Uterus (tissue), 4 donors: Measurements from ENCODE around the gene SERPINA1. TPM values are rescaled to one million over a fixed set of nuclear protein-coding genes. Genes with fewer than 3 reads are reported as not detected.

Source experiments
- DNase-seq, 2 donors: peaks; one replicate each; pipeline ENCODE4 v3.0.0-alpha.2; 2019 to 2020
- H3K27ac ChIP-seq, 2 donors: fragments of 200-600 bp; sonication (generic); 1 replicate in 1 of 2; 2 replicates in 1 of 2; pipeline ENCODE4 v1.5.1; 2016 to 2018
- H3K27me3 ChIP-seq, 2 donors: fragments of 200-600 bp; sonication (generic); one replicate each; pipeline ENCODE4 v1.5.1; 2018 to 2019; ENCODE audit warnings: control low read depth in 1 of 2
- H3K36me3 ChIP-seq, 2 donors: fragments of 200-600 bp; sonication (generic); one replicate each; pipeline ENCODE4 v1.5.1; 2019; ENCODE audit warnings: control low read depth in 1 of 2
- H3K4me1 ChIP-seq, 2 donors: fragments of 200-600 bp; sonication (generic); one replicate each; pipeline ENCODE4 v1.5.1; 2018 to 2019; ENCODE audit warnings: control low read depth in 1 of 2
- H3K4me3 ChIP-seq, 2 donors: fragments of 200-600 bp; sonication (generic); 1 replicate in 1 of 2; 2 replicates in 1 of 2; pipeline ENCODE4 v1.5.1; 2018 to 2019; ENCODE audit warnings: mild to moderate bottlenecking in 1 of 2
- H3K9me3 ChIP-seq, 2 donors: fragments of 200-600 bp; sonication (generic); one replicate each; pipeline ENCODE4 v1.5.1; 2019; ENCODE audit warnings: control low read depth in 1 of 2
- POLR2A ChIP-seq, 2 donors: fragments of 450-650 bp; IDR thresholded peaks; one replicate each; pipeline ENCODE4 v1.6.1; 2016; ENCODE audit warnings: antibody characterized with exemption in 2 of 2, mild to moderate bottlenecking in 1 of 2, moderate library complexity in 1 of 2
- intact Hi-C: fragments of 100-400 bp; cut with DNase I; formaldehyde crosslinking; loops from one replicate; pipeline ENCODE4 v1.15.1; 2023; ENCODE audit warnings: low total_unique reads
- total RNA-seq, 4 donors: library from RNA; depleted of rRNA in 3 of 4; stranded (reverse); fragments of >200 nt in 3 of 4; gene quantifications; one replicate each; pipeline versions ENCODE4 v1.1.0 to v1.2.4, GENCODE V29; 2014 to 2023
- TF ChIP-seq, protein P1 (sequence below), 4 experiments: fragments of 200-600 bp in 2 of 4; fragments of 450-650 bp in 2 of 4; sonication (generic) in 2 of 4; IDR thresholded peaks; one replicate each; pipeline ENCODE4 v1.5.1; 2016 to 2019; ENCODE audit warnings: antibody characterized with exemption in 4 of 4, mild to moderate bottlenecking in 2 of 4, moderate library complexity in 1 of 4
- donor health status: DM: yes; HTN: yes; CAD: no.

The SERPINA1 gene
- total RNA-seq, 4 donors from 2014 or later: 0.88 to 6.6 (median 4.9) TPM; not detected in 1

DNA sequence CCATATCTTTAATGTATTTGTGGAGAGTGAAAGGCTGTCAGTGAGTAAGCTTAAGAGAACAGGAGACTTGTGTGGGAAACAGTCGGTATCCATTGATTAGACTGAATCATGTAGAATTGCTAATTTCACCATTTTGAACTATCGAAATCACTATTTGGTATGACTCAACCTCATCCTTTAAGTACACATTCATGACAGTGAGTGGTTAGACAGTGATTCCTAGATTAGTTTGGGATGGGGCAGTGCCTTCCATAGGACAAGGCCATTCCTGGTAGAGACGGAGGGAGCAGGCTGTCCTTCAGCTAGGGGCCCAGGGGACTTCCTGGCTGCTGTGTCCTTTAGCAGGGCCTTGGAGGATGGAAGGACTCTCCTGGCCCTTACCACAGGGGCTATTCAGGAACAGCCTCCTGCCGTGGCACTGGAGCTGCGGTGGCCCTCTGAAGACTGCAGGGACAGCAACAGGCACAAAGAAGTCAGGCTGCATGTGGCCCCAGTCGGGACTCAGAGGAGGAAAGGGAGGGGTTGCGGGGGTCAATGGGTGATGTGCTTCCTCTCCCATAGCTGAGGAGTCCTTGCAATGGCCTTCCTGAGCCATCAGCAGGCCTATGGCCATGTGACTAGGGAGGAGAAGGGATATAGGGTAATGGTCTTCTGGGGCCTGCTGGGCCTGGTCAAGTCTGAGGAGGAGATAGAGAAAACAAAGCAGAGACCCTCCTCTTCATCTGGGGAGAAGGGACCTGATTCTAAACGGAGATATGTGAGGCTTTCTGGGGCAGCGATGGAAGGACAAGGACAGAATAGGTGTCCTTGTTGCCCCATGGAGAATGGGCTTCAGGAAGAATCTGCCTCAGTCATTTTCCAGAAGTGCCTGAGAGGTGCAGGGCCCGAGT, 11.2 kb downstream of the SERPINA1 start:
- intact Hi-C loops: no loop called here
- no peak overlapping the region for H3K27ac ChIP-seq
- H3K9me3 ChIP-seq: no peaks in the 10 kb centered on the region
- H3K36me3 ChIP-seq: no peaks in the 10 kb centered on the region
- H3K4me3 ChIP-seq: no peak overlapping the region
- no peaks in the 10 kb centered on the region for H3K27me3 ChIP-seq
- TF ChIP-seq, protein P1, sequence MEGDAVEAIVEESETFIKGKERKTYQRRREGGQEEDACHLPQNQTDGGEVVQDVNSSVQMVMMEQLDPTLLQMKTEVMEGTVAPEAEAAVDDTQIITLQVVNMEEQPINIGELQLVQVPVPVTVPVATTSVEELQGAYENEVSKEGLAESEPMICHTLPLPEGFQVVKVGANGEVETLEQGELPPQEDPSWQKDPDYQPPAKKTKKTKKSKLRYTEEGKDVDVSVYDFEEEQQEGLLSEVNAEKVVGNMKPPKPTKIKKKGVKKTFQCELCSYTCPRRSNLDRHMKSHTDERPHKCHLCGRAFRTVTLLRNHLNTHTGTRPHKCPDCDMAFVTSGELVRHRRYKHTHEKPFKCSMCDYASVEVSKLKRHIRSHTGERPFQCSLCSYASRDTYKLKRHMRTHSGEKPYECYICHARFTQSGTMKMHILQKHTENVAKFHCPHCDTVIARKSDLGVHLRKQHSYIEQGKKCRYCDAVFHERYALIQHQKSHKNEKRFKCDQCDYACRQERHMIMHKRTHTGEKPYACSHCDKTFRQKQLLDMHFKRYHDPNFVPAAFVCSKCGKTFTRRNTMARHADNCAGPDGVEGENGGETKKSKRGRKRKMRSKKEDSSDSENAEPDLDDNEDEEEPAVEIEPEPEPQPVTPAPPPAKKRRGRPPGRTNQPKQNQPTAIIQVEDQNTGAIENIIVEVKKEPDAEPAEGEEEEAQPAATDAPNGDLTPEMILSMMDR (IDR thresholded peaks at IDR 0.05): no peak
- no peak for TF ChIP-seq POLR2A (IDR thresholded peaks at IDR 0.05)
- H3K4me1 ChIP-seq: no peaks in the 10 kb centered on the region
- DNase-seq: no peak

DNA sequence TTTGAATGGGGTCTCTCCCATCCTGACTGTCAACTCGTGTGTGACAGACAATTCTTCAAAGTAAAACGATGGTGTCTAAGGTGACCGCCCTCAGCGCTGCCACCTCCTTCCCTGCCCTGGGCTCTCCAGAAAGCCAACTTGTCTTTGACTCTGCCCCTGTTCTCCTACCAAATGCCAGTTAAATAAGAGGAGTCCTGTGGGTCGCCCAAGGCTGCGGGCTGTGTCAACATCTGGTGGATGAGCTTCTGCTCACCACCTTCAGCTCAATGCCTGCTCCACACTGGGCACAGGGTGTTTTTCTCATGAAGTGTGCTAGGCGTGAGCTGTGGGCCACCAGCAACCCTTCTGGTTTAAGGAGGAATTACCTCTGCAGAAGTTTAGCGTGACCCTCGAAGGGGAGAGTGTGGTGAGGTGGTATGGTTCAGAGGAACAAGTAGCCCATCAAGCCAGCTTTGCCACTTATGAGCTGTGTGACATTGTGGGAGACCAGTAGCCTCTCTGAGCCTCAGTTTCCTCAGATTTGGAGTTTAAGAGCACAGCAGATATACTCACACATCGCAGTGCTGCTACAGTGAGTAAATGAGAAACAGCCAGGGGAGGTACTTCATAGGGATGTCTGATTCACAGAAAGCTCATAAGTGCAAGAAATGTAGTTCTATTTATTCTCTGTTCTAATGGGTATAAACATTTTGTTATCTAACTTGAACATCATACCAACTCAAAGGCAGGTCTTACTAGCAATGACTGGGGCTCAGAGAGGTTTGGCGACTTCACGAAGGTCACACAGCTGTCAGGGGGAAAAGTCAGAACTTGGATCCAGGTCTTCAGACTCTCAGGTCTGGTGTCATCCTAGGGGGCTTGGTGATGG, 12.1 kb downstream of the SERPINA1 start:
- TF ChIP-seq POLR2A (IDR thresholded peaks at IDR 0.05): no peak
- TF ChIP-seq, protein P1 (IDR thresholded peaks at IDR 0.05): no peak
- intact Hi-C loops: no loop called here
- no peak for DNase-seq
- H3K4me3 ChIP-seq: no peak overlapping the region
- no peaks in the 10 kb centered on the region for H3K36me3 ChIP-seq
- H3K9me3 ChIP-seq: no peaks in the 10 kb centered on the region
- no peaks in the 10 kb centered on the region for H3K4me1 ChIP-seq
- H3K27me3 ChIP-seq: no peaks in the 10 kb centered on the region
- no peak overlapping the region for H3K27ac ChIP-seq

DNA sequence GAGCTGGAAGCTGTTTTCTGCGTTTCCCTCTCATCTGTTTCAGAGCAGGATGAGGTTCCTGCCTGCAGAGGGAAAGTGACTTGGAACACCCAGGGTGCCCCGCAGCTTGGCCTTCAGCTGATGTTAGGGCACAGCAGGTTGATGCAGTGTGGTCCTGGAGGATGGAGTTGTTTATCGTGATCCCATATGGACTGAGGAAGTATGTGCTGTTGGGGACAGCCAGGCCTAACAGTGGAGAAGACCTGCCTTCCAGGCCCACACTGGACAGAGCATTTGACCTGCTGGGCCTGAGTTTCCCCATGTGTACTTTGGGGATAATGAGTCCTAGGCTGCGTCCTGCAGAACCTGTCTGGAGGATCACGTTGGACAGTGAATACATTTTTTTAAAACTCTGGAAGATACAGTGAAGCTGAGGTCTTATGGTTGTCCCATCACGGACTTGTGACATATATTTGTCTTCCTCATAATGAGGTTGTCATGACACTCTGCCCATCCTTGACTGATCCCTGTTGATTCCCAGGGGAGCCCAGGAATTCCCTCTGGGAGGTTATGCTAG, 12.8 kb downstream of the SERPINA1 start:
- Histone ChIP-seq H3K4me1 (no peaks in the 10 kb centered on the region), H3K9me3 (no peaks in the 10 kb centered on the region), H3K27ac (no peak overlapping the region), H3K27me3 (no peaks in the 10 kb centered on the region), H3K36me3 (no peaks in the 10 kb centered on the region), H3K4me3 (no peak overlapping the region)
- no peak for DNase-seq
- intact Hi-C loops: no loop called here
- no peak for TF ChIP-seq POLR2A (IDR thresholded peaks at IDR 0.05)
- TF ChIP-seq, protein P1 (IDR thresholded peaks at IDR 0.05): no peak

DNA sequence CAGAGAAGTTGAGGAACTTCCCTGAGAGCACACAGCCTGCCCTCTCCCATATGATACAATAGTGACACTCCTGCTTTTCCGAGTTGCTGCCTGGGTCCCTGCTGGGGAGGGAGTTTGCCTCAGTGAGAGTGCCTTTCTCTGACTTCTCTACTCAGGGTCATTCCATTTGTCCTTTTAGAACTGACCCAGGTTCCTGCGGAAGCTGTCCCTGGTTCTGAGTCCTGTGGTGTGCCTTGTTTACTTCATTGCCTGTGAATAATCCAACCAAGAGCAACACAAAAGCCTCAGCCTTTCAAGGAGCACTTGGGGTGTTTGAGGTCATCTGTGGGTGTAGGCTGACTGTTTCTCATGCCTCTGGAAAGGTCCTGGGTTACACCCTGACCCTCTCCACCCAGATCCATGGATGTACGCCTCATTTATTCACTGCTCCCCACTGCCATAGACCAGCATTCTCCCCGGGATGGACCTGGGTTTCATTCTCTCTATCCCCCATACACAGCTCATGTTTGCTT, 13.6 kb downstream of the SERPINA1 start:
- intact Hi-C loops: no loop called here
- Histone ChIP-seq H3K36me3 (no peaks in the 10 kb centered on the region), H3K9me3 (no peaks in the 10 kb centered on the region), H3K4me1 (no peaks in the 10 kb centered on the region), H3K4me3 (no peak overlapping the region), H3K27me3 (no peaks in the 10 kb centered on the region), H3K27ac (no peak overlapping the region)
- DNase-seq: no peak
- no peak for TF ChIP-seq POLR2A (IDR thresholded peaks at IDR 0.05)
- TF ChIP-seq, protein P1 (IDR thresholded peaks at IDR 0.05): no peak
